GM19328 (cell line): ENCODE measurements around the gene NPDC1.
"Not testable (repeated sequence)": the region's sequence is repeated elsewhere in the genome, so short reads cannot be mapped to it uniquely, and the experiment has no call there.

Experiments used
- ATAC-seq: cut with Tn5 transposase; IDR thresholded peaks from one replicate; pipeline ENCODE4 v1.9.1; 2021; ENCODE audit warnings: mild to moderate bottlenecking, moderate library complexity; ENCODE audit not compliant: unreplicated experiment

The NPDC1 gene

GRCh38 chr9:137014166-137014565, 31.8 kb downstream of the NPDC1 start:
- ATAC-seq = no peak

- ATAC-seq = no peak
These were observed 32.4 kb downstream of the NPDC1 start for GRCh38 chr9:137013571-137013940.

GRCh38 chr9:137012694-137013570, 33.0 kb downstream of the NPDC1 start:
- no peak for ATAC-seq

GRCh38 chr9:137011907-137012675, 33.9 kb downstream of the NPDC1 start:
- ATAC-seq = no peak

- ATAC-seq = no peak
These were observed 34.8 kb downstream of the NPDC1 start for GRCh38 chr9:137011156-137011555.

GRCh38 chr9:137009938-137010732, 35.8 kb downstream of the NPDC1 start:
- no peak for ATAC-seq

GRCh38 chr9:137009217-137009616, 36.8 kb downstream of the NPDC1 start:
- no peak for ATAC-seq

- ATAC-seq = no peak
These were observed 37.7 kb downstream of the NPDC1 start for GRCh38 chr9:137008312-137008711.

- no peak for ATAC-seq
These were observed 38.1 kb downstream of the NPDC1 start for GRCh38 chr9:137007816-137008270.

GRCh38 chr9:137007108-137007815, 38.7 kb downstream of the NPDC1 start:
- no peak for ATAC-seq

- ATAC-seq = no peak
These were observed 39.6 kb downstream of the NPDC1 start for GRCh38 chr9:137006116-137007003.

GRCh38 chr9:137004285-137004684, 41.7 kb downstream of the NPDC1 start:
- not testable (repeated sequence) for ATAC-seq

- no peak for ATAC-seq
These were observed 43.3 kb downstream of the NPDC1 start for GRCh38 chr9:137002646-137003041.

GRCh38 chr9:137001857-137002645, 43.9 kb downstream of the NPDC1 start:
- no peak for ATAC-seq

GRCh38 chr9:137000177-137000930, 45.6 kb downstream of the NPDC1 start:
- no peak for ATAC-seq

GRCh38 chr9:136997830-136998234, 48.1 kb downstream of the NPDC1 start:
- ATAC-seq = no peak

- no peak for ATAC-seq
These were observed 48.6 kb downstream of the NPDC1 start for GRCh38 chr9:136997371-136997770.
